GM12891 (cell line): ENCODE measurements around the gene HYPK.

Experiments used
- POLR2A ChIP-seq: IDR thresholded peaks from 2 replicates; pipeline ENCODE4 v1.6.1; 2011; ENCODE audit warnings: low read depth, low read length, control low read depth
- POLR2AphosphoS5 ChIP-seq: IDR thresholded peaks from 2 replicates; pipeline ENCODE4 v1.6.1; 2011; ENCODE audit warnings: low read depth, low read length, control low read depth
- POU2F2 ChIP-seq: IDR thresholded peaks from 2 replicates; pipeline ENCODE4 v1.6.1; 2011; ENCODE audit warnings: low read depth, mild to moderate bottlenecking, control low read depth, low read length, moderate library complexity
- SPI1 ChIP-seq: IDR thresholded peaks from 2 replicates; pipeline ENCODE4 v1.6.1; 2011; ENCODE audit warnings: low read depth, low read length, control low read depth

- TF ChIP-seq POU2F2 (no peak), POLR2A (no peak), POLR2AphosphoS5 (no peak), SPI1 (no peak)
These were observed 52.2 kb downstream of the HYPK start for GRCh38 chr15:43852607-43853006.
